HEK293 (cell line): ENCODE data around the gene HEG1.

Experiments used
- BCL11A ChIP-seq: fragments of 450-650 bp; formaldehyde crosslinking; IDR thresholded peaks from 2 replicates; pipeline ENCODE4 v1.5.1; 2016; ENCODE audit warnings: low read depth, missing biosample characterization, missing genetic modification characterization
- CTCF ChIP-seq: fragments of 450-650 bp; formaldehyde crosslinking; IDR thresholded peaks from 2 replicates; pipeline ENCODE4 v1.5.1; 2016; ENCODE audit warnings: missing biosample characterization, missing genetic modification characterization
- YY1 ChIP-seq: fragments of 450-650 bp; formaldehyde crosslinking; IDR thresholded peaks from 2 replicates; pipeline ENCODE4 v1.5.1; 2018; ENCODE audit warnings: missing biosample characterization, missing genetic modification characterization
- ZBTB1 ChIP-seq: fragments of 450-650 bp; formaldehyde crosslinking; IDR thresholded peaks from 2 replicates; pipeline ENCODE4 v1.5.1; 2016; ENCODE audit warnings: missing biosample characterization, missing genetic modification characterization
- ZBTB49 ChIP-seq: fragments of 450-650 bp; formaldehyde crosslinking; IDR thresholded peaks from 2 replicates; pipeline ENCODE4 v1.5.1; 2016; ENCODE audit warnings: missing biosample characterization, missing genetic modification characterization, low read depth
- ZBTB7A ChIP-seq: fragments of 450-650 bp; formaldehyde crosslinking; IDR thresholded peaks from 2 replicates; pipeline ENCODE4 v1.5.1; 2016; ENCODE audit warnings: low read depth, missing biosample characterization, missing genetic modification characterization
- ZFP3 ChIP-seq: fragments of 450-650 bp; formaldehyde crosslinking; IDR thresholded peaks from 2 replicates; pipeline ENCODE4 v1.5.1; 2016; ENCODE audit warnings: low read depth, missing biosample characterization, missing genetic modification characterization
- ZNF121 ChIP-seq: fragments of 450-650 bp; formaldehyde crosslinking; IDR thresholded peaks from 2 replicates; pipeline ENCODE4 v1.5.1; 2016; ENCODE audit warnings: missing biosample characterization, missing genetic modification characterization
- ZNF24 ChIP-seq: fragments of 450-650 bp; formaldehyde crosslinking; IDR thresholded peaks from 2 replicates; pipeline ENCODE4 v1.5.1; 2016; ENCODE audit warnings: missing biosample characterization, missing genetic modification characterization
- TF ChIP-seq, protein P1 (sequence below): fragments of 450-650 bp; formaldehyde crosslinking; IDR thresholded peaks from 2 replicates; pipeline ENCODE4 v1.5.1; 2016; ENCODE audit warnings: missing biosample characterization, missing genetic modification characterization
- TF ChIP-seq, protein P2 (sequence below): fragments of 450-650 bp; formaldehyde crosslinking; IDR thresholded peaks from 2 replicates; pipeline ENCODE4 v1.5.1; 2016; ENCODE audit warnings: missing biosample characterization, missing genetic modification characterization

- TF ChIP-seq, protein P1, sequence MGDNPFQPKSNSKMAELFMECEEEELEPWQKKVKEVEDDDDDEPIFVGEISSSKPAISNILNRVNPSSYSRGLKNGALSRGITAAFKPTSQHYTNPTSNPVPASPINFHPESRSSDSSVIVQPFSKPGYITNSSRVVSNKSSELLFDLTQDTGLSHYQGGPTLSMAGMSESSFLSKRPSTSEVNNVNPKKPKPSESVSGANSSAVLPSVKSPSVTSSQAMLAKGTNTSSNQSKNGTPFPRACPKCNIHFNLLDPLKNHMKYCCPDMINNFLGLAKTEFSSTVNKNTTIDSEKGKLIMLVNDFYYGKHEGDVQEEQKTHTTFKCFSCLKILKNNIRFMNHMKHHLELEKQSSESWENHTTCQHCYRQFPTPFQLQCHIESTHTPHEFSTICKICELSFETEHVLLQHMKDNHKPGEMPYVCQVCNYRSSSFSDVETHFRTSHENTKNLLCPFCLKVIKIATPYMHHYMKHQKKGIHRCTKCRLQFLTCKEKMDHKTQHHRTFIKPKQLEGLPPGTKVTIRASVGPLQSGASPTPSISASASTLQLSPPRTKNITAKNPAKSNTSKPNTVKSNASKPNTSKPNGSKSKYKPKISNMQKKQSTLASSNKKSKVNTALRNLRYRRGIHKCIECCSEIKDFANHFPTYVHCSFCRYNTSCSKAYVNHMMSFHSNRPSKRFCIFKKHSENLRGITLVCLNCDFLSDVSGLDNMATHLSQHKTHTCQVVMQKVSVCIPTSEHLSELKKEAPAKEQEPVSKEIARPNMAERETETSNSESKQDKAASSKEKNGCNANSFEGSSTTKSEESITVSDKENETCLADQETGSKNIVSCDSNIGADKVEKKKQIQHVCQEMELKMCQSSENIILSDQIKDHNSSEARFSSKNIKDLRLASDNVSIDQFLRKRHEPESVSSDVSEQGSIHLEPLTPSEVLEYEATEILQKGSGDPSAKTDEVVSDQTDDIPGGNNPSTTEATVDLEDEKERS (tag by site-specific recombination): no peak
- TF ChIP-seq ZBTB1 (no peak), BCL11A (tag by site-specific recombination) (no peak), ZNF24 (tag by site-specific recombination) (no peak), CTCF (tag by site-specific recombination) (no peak), ZNF121 (tag by site-specific recombination) (no peak), YY1 (tag by site-specific recombination) (no peak), ZFP3 (tag by site-specific recombination) (no peak), ZBTB7A (tag by site-specific recombination) (no peak), ZBTB49 (tag by site-specific recombination) (no peak)
- TF ChIP-seq, protein P2, sequence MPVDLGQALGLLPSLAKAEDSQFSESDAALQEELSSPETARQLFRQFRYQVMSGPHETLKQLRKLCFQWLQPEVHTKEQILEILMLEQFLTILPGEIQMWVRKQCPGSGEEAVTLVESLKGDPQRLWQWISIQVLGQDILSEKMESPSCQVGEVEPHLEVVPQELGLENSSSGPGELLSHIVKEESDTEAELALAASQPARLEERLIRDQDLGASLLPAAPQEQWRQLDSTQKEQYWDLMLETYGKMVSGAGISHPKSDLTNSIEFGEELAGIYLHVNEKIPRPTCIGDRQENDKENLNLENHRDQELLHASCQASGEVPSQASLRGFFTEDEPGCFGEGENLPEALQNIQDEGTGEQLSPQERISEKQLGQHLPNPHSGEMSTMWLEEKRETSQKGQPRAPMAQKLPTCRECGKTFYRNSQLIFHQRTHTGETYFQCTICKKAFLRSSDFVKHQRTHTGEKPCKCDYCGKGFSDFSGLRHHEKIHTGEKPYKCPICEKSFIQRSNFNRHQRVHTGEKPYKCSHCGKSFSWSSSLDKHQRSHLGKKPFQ (tag by site-specific recombination): no peak
Observed at GRCh38 chr3:125002414-125003368, 53.1 kb downstream of the HEG1 start.
